OCI-LY1 (cell line): ENCODE measurements around the gene PIP4P1.

Experiments
- CTCF ChIP-seq: fragments of 200-600 bp; sonication (generic), shearing (Covaris generic); IDR thresholded peaks from 2 replicates; pipeline ENCODE4 v1.5.1; 2017; ENCODE audit warnings: mild to moderate bottlenecking, antibody characterized with exemption, low read length, moderate library complexity, mixed read lengths
- EZH2 ChIP-seq: fragments of 200-600 bp; sonication (generic), shearing (Covaris generic); IDR thresholded peaks from 2 replicates; pipeline ENCODE4 v1.8.0; 2017; ENCODE audit warnings: borderline replicate concordance, mixed run types, mild to moderate bottlenecking, antibody characterized with exemption, low read length, moderate library complexity, mixed read lengths

- TF ChIP-seq CTCF (no peak), EZH2 (no peak)
These were observed 16.1 kb upstream of the PIP4P1 start for GRCh38 chr14:20477211-20477876.
